AG10803 (cell line): ENCODE data around the gene ERCC8.

Source experiments
- DNase-seq: peaks from one replicate; pipeline ENCODE4 v3.0.0; 2010; ENCODE audit warnings: low read depth
- H3K4me3 ChIP-seq: 2 replicates; pipeline ENCODE4 v1.5.1; 2011; ENCODE audit warnings: mild to moderate bottlenecking, low read length, control low read depth
- TF ChIP-seq, protein P1 (sequence below): conservative IDR thresholded peaks from 2 replicates; pipeline ENCODE4 v1.5.1; 2011; ENCODE audit warnings: mild to moderate bottlenecking, low read length, control low read depth, inconsistent platforms

ERCC8 gene

DNA sequence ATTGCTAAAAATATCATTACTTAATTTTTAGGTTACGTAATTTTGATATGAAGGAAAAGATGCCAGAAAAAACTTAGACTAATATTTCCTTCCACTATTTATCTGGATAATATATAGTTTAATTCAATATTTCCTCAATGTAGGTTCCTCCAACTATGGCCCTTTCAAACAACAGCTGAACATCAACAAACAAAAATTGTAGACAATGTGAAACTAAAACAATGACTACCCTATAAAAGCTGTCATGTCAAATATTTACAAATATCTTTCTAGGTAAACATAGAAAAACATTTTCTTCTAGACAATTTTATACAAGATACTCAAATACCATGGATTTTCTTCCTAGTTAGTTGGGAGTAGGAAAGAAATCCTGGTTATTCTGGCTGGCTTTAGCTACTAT is 117.7 kb downstream of the ERCC8 start:
- TF ChIP-seq, protein P1, sequence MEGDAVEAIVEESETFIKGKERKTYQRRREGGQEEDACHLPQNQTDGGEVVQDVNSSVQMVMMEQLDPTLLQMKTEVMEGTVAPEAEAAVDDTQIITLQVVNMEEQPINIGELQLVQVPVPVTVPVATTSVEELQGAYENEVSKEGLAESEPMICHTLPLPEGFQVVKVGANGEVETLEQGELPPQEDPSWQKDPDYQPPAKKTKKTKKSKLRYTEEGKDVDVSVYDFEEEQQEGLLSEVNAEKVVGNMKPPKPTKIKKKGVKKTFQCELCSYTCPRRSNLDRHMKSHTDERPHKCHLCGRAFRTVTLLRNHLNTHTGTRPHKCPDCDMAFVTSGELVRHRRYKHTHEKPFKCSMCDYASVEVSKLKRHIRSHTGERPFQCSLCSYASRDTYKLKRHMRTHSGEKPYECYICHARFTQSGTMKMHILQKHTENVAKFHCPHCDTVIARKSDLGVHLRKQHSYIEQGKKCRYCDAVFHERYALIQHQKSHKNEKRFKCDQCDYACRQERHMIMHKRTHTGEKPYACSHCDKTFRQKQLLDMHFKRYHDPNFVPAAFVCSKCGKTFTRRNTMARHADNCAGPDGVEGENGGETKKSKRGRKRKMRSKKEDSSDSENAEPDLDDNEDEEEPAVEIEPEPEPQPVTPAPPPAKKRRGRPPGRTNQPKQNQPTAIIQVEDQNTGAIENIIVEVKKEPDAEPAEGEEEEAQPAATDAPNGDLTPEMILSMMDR = no peak
- DNase-seq = no peak
- no peak overlapping the region for H3K4me3 ChIP-seq

GRCh38 chr5:60826653-60827052 is 118.2 kb downstream of the ERCC8 start:
- TF ChIP-seq, protein P1 = no peak
- no peak overlapping the region for H3K4me3 ChIP-seq
- no peak for DNase-seq
